ENCODE results near the gene ZNF804B. TPM values are rescaled to one million over a fixed set of nuclear protein-coding genes. Genes with fewer than 3 reads are reported as not detected.

ZNF804B gene
- total RNA-seq, 3 donors from 2014 or later (not counting 1 experiment from before 2014, with no cell fraction given) = not detected

DNA sequence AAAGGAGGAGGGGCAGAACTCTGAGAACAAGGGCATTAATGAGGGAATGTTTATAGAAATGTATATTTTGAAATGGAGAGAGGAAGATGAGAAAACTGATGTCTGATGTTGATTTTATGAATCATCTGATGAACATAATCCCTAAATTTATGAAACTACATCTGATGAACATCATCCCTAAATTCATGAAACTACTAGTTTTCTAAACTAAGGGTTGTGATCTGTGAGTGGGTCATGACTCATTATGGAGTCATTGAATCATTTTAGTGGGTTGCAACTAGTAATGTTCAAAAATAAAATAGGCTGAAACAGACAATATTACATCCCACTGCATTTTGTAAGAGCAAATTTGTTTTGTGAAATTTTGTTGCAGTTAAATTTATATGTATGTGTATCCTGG lies 478.7 kb downstream of the ZNF804B start:
- H3K27me3 Mint-ChIP-seq (ENCODE audit: low read depth in 2 of 2) = no peaks in the 10 kb centered on the region
- no peak overlapping the region for H3K27ac Mint-ChIP-seq
- H3K4me1 ChIP-seq (ENCODE audit: control insufficient read depth, insufficient read depth, low read length) = no peaks in the 10 kb centered on the region
- DNase-seq (no peak), ATAC-seq (no peak)
- H3K4me1 Mint-ChIP-seq = no peaks in the 10 kb centered on the region
- no peak overlapping the region for H3K4me3 Mint-ChIP-seq
- peaks cover 11 to 12% of the 10 kb centered on the region in 2 donors for H3K9me3 Mint-ChIP-seq
- TF ChIP-seq, protein P1, sequence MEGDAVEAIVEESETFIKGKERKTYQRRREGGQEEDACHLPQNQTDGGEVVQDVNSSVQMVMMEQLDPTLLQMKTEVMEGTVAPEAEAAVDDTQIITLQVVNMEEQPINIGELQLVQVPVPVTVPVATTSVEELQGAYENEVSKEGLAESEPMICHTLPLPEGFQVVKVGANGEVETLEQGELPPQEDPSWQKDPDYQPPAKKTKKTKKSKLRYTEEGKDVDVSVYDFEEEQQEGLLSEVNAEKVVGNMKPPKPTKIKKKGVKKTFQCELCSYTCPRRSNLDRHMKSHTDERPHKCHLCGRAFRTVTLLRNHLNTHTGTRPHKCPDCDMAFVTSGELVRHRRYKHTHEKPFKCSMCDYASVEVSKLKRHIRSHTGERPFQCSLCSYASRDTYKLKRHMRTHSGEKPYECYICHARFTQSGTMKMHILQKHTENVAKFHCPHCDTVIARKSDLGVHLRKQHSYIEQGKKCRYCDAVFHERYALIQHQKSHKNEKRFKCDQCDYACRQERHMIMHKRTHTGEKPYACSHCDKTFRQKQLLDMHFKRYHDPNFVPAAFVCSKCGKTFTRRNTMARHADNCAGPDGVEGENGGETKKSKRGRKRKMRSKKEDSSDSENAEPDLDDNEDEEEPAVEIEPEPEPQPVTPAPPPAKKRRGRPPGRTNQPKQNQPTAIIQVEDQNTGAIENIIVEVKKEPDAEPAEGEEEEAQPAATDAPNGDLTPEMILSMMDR (IDR thresholded peaks at IDR 0.05) = no peak
- H3K36me3 Mint-ChIP-seq = peaks cover 12% of the 10 kb centered on the region
- no peaks in the 10 kb centered on the region for H3K36me3 ChIP-seq (ENCODE audit: control insufficient read depth, insufficient read depth, low read length)
- H3K9me3 ChIP-seq (ENCODE audit: control insufficient read depth, insufficient read depth, low read length) = no peaks in the 10 kb centered on the region
- no peak overlapping the region for H3K4me3 ChIP-seq (ENCODE audit: low read length)
- H3K27ac ChIP-seq (ENCODE audit: low read length) = no peak overlapping the region
- H3K27me3 ChIP-seq (ENCODE audit: control insufficient read depth, insufficient read depth, low read length) = no peaks in the 10 kb centered on the region
- intact Hi-C loops (cut with micrococcal nuclease) = no loop called here

DNA sequence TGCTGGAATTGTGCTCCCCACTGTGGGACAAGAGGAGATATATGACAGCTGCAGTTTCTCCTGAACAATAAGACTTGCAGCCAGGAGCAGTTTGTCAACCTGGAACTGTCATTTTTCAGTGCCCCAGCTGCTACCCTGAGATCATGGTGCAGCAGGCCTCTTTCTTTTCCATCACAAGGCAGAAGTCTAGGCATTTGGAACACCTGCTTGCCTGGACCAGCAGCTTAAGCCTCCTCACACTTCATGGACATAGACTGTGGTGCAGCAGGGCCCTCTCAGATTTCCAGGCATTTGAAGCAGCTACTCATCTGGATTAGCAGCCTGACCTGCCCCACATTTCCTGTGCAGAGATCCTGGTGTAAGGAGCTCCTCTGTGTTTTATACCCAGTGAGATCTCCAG lies 486.7 kb downstream of the ZNF804B start:
- Histone ChIP-seq H3K27ac (ENCODE audit: low read length) (no peak overlapping the region), H3K36me3 (ENCODE audit: control insufficient read depth, insufficient read depth, low read length) (no peaks in the 10 kb centered on the region), H3K9me3 (ENCODE audit: control insufficient read depth, insufficient read depth, low read length) (peaks cover 13% of the 10 kb centered on the region), H3K27me3 (ENCODE audit: control insufficient read depth, insufficient read depth, low read length) (no peaks in the 10 kb centered on the region), H3K4me1 (ENCODE audit: control insufficient read depth, insufficient read depth, low read length) (no peaks in the 10 kb centered on the region), H3K4me3 (ENCODE audit: low read length) (no peak overlapping the region)
- peaks cover 2 to 4% of the 10 kb centered on the region in 2 donors for H3K9me3 Mint-ChIP-seq
- DNase-seq (no peak), ATAC-seq (no peak)
- H3K4me3 Mint-ChIP-seq = no peak overlapping the region
- TF ChIP-seq, protein P1 (IDR thresholded peaks at IDR 0.05) = no peak
- peaks cover 11% of the 10 kb centered on the region for H3K36me3 Mint-ChIP-seq
- no peaks in the 10 kb centered on the region for H3K27me3 Mint-ChIP-seq (ENCODE audit: low read depth in 2 of 2)
- no peak overlapping the region for H3K27ac Mint-ChIP-seq
- H3K4me1 Mint-ChIP-seq = no peaks in the 10 kb centered on the region
- intact Hi-C loops (cut with micrococcal nuclease) = no loop called here

DNA sequence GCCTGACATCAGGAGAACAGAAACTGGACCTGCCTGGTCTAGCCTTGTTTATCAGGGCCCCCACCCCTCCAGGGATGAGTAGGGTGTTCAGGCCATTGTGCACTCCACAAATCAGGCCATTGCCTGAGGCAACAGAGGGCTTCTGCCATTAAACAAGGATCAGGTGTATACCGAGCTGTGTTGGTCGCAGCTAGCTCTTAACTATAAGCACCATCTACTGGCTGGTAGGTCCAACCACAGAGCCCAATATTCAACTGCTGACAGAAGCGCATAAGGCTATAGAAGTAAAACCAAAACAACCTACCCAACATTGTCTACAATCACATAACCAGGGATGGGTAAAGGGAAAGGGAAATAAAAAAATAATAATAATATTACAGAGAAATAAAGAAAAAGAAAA lies 487.7 kb downstream of the ZNF804B start:
- no peaks in the 10 kb centered on the region for H3K27me3 ChIP-seq (ENCODE audit: control insufficient read depth, insufficient read depth, low read length)
- no peak for ATAC-seq

DNA sequence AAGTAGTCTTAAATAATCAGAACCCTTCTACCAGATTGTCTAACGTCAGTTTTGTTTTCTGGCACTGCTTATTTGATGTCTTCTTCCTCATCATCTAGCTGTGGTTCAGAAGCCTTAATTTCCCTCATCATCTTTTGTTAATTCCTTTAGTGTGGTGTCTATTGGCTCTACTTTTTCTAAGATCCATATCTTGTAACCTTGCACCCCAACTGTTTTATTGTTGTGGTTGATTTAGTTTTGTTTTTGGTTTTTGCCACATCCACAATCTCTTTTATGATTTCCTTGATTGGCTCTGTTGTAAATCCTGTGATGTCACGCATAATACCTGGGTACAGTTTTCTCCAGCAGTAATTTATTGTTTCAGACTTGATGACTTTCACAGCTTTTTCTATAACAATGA lies 499.6 kb downstream of the ZNF804B start:
- 50% methylated on average over 1 of the region's 2 CpGs for WGBS (ENCODE audit: insufficient coverage)
- ATAC-seq (no peak), DNase-seq (peak in 1 of 2 donors; percentile 9)
- H3K27ac ChIP-seq (ENCODE audit: low read length) = no peak overlapping the region
- H3K4me1 ChIP-seq (ENCODE audit: control insufficient read depth, insufficient read depth, low read length) = no peaks in the 10 kb centered on the region
- H3K9me3 ChIP-seq (ENCODE audit: control insufficient read depth, insufficient read depth, low read length) = no peaks in the 10 kb centered on the region
- intact Hi-C loops (cut with micrococcal nuclease) = no loop called here
- TF ChIP-seq, protein P1 (IDR thresholded peaks at IDR 0.05) = no peak
- H3K27me3 ChIP-seq (ENCODE audit: control insufficient read depth, insufficient read depth, low read length) = no peaks in the 10 kb centered on the region
- Mint-ChIP-seq H3K27ac (no peak overlapping the region), H3K9me3 (peaks cover 0 to 5% of the 10 kb centered on the region in 2 donors), H3K4me1 (no peaks in the 10 kb centered on the region), H3K27me3 (ENCODE audit: low read depth in 2 of 2) (no peaks in the 10 kb centered on the region), H3K36me3 (no peaks in the 10 kb centered on the region), H3K4me3 (no peak overlapping the region)
- H3K4me3 ChIP-seq (ENCODE audit: low read length) = no peak overlapping the region
- no peaks in the 10 kb centered on the region for H3K36me3 ChIP-seq (ENCODE audit: control insufficient read depth, insufficient read depth, low read length)

More for the DNA sequence above, 487.7 kb downstream of the ZNF804B start:
- intact Hi-C loops (cut with micrococcal nuclease) = no loop called here
- Mint-ChIP-seq H3K4me1 (no peaks in the 10 kb centered on the region), H3K4me3 (no peak overlapping the region), H3K27ac (no peak overlapping the region), H3K36me3 (peaks cover 12% of the 10 kb centered on the region), H3K27me3 (ENCODE audit: low read depth in 2 of 2) (no peaks in the 10 kb centered on the region), H3K9me3 (peaks cover 5 to 8% of the 10 kb centered on the region in 2 donors)
- no peaks in the 10 kb centered on the region for H3K36me3 ChIP-seq (ENCODE audit: control insufficient read depth, insufficient read depth, low read length)
- no peak overlapping the region for H3K27ac ChIP-seq (ENCODE audit: low read length)
- H3K4me1 ChIP-seq (ENCODE audit: control insufficient read depth, insufficient read depth, low read length) = no peaks in the 10 kb centered on the region
- H3K9me3 ChIP-seq (ENCODE audit: control insufficient read depth, insufficient read depth, low read length) = peaks cover 13% of the 10 kb centered on the region
- TF ChIP-seq, protein P1 (IDR thresholded peaks at IDR 0.05) = no peak
- no peak for DNase-seq
- 47% methylated on average over 2 of the region's 3 CpGs for WGBS (ENCODE audit: insufficient coverage)
- no peak overlapping the region for H3K4me3 ChIP-seq (ENCODE audit: low read length)
